Cardiac fibroblast (primary cell): Measurements from ENCODE around the gene DIS3L2.
A peak's percentile ranks its signal among the peaks of the same experiment; 100 is the strongest.

Source experiments
- DNase-seq, 2 donors: peaks; one replicate each; pipeline versions ENCODE4 v3.0.0 to v3.0.0-alpha.2; 2010; ENCODE audit warnings: low read depth in 2 of 2
- H3K4me3 ChIP-seq, 2 donors: replicated peaks in 1 of 2; 1 replicate in 1 of 2; 2 replicates in 1 of 2; pipeline ENCODE4 v1.5.1; 2011; ENCODE audit warnings: low read depth in 2 of 2, low read length in 2 of 2, mild to moderate bottlenecking in 2 of 2, moderate library complexity in 1 of 2
- CTCF ChIP-seq: IDR thresholded peaks from one replicate; pipeline ENCODE4 v1.5.1; 2011; ENCODE audit warnings: low read depth, mild to moderate bottlenecking, low read length, inconsistent platforms

DIS3L2 gene

GRCh38 chr2:232073026-232073425 is 111.5 kb downstream of the DIS3L2 start:
- no peak for TF ChIP-seq CTCF
- DNase-seq = peak in 1 of 2 donors; percentile 5
- H3K4me3 ChIP-seq = no peak overlapping the region

GRCh38 chr2:232073699-232074098 is 112.2 kb downstream of the DIS3L2 start:
- no peak overlapping the region for H3K4me3 ChIP-seq
- DNase-seq = no peak
- no peak for TF ChIP-seq CTCF

- no peak overlapping the region for H3K4me3 ChIP-seq
- peak; percentile 34 to 73 for DNase-seq
- TF ChIP-seq CTCF = no peak
Observed at GRCh38 chr2:232075080-232075479, 113.6 kb downstream of the DIS3L2 start.

GRCh38 chr2:232075859-232076258 is 114.3 kb downstream of the DIS3L2 start:
- no peak overlapping the region for H3K4me3 ChIP-seq
- no peak for TF ChIP-seq CTCF
- no peak for DNase-seq

- no peak for DNase-seq
- no peak for TF ChIP-seq CTCF
- no peak overlapping the region for H3K4me3 ChIP-seq
Observed at GRCh38 chr2:232076272-232076671, 114.8 kb downstream of the DIS3L2 start.

- H3K4me3 ChIP-seq = no peak overlapping the region
- peak in 1 of 2 donors; percentile 43 for DNase-seq
- TF ChIP-seq CTCF = no peak
Observed at GRCh38 chr2:232076736-232077135, 115.2 kb downstream of the DIS3L2 start.

- H3K4me3 ChIP-seq = no peak overlapping the region
- peak; percentile 5 to 6 for DNase-seq
- no peak for TF ChIP-seq CTCF
Observed at GRCh38 chr2:232085164-232085563, 123.7 kb downstream of the DIS3L2 start.
